GM23338 (cell line): ENCODE measurements around the gene CENPP. TPM values are rescaled to one million over a fixed set of nuclear protein-coding genes. Genes with fewer than 3 reads are reported as not detected.

ENCODE experiments used
- ATAC-seq: fragments of 200-7000 bp; cut with Tn5 transposase; 3 replicates; pipeline ENCODE4 v1.9.1; 2020
- DNase-seq: peaks from one replicate; pipeline ENCODE4 v3.0.0-alpha.2; 2015; ENCODE audit warnings: low spot score
- H2AFZ ChIP-seq: fragments of 200-600 bp; sonication (generic); 2 replicates; pipeline ENCODE4 v1.8.0; 2016; ENCODE audit warnings: antibody characterized with exemption, mild to moderate bottlenecking, moderate library complexity
- H3F3A ChIP-seq: fragments of 200-600 bp; sonication (generic); replicated peaks from 2 replicates; pipeline ENCODE4 v1.8.0; 2017; ENCODE audit warnings: antibody characterized with exemption, mixed run types, low read depth
- H3K27ac ChIP-seq: fragments of 200-600 bp; sonication (generic); 2 replicates; pipeline ENCODE4 v1.6.1; 2016; ENCODE audit warnings: low read depth
- H3K27me3 ChIP-seq: fragments of 200-600 bp; sonication (generic); 2 replicates; pipeline ENCODE4 v1.8.0; 2016; ENCODE audit warnings: mild to moderate bottlenecking, mixed run types, moderate library complexity; ENCODE audit not compliant: insufficient read depth
- H3K36me3 ChIP-seq: fragments of 200-600 bp; sonication (generic); 2 replicates; pipeline ENCODE4 v1.8.0; 2016; ENCODE audit warnings: mild to moderate bottlenecking; ENCODE audit not compliant: insufficient read depth
- H3K4me1 ChIP-seq: fragments of 200-600 bp; sonication (generic); 2 replicates; pipeline ENCODE4 v1.8.0; 2016; ENCODE audit warnings: mild to moderate bottlenecking, moderate library complexity; ENCODE audit not compliant: insufficient read depth
- H3K4me2 ChIP-seq: fragments of 200-600 bp; sonication (generic); 2 replicates; pipeline ENCODE4 v1.7.1; 2017; ENCODE audit warnings: mixed run types
- H3K4me3 ChIP-seq: fragments of 200-600 bp; sonication (generic); 2 replicates; pipeline ENCODE4 v1.6.1; 2016; ENCODE audit warnings: mixed run types
- H3K79me2 ChIP-seq: fragments of 200-600 bp; sonication (generic); replicated peaks from 2 replicates; pipeline ENCODE4 v1.8.0; 2017; ENCODE audit warnings: mild to moderate bottlenecking; ENCODE audit not compliant: insufficient read depth
- H3K9me2 ChIP-seq: fragments of 200-600 bp; sonication (generic); 2 replicates; pipeline ENCODE4 v1.8.0; 2017; ENCODE audit not compliant: insufficient read depth
- H4K20me1 ChIP-seq: fragments of 200-600 bp; sonication (generic); replicated peaks from 2 replicates; pipeline ENCODE4 v1.8.0; 2017; ENCODE audit warnings: mild to moderate bottlenecking; ENCODE audit not compliant: insufficient read depth
- H3K27ac Mint-ChIP-seq: 2 replicates; pipeline ENCODE4 v1.8.0; 2020; ENCODE audit warnings: inconsistent platforms, mild to moderate bottlenecking, moderate library complexity, mixed read lengths
- H3K27me3 Mint-ChIP-seq: 3 replicates; pipeline ENCODE4 v1.8.0; 2022; ENCODE audit warnings: low read depth, mild to moderate bottlenecking, moderate library complexity, mixed read lengths, inconsistent platforms; ENCODE audit not compliant: insufficient read depth, poor library complexity
- H3K36me3 Mint-ChIP-seq: 3 replicates; pipeline ENCODE4 v1.8.0; 2021; ENCODE audit warnings: low read depth, mild to moderate bottlenecking, inconsistent platforms, moderate library complexity, mixed read lengths
- H3K4me1 Mint-ChIP-seq: 3 replicates; pipeline ENCODE4 v1.8.0; 2020; ENCODE audit warnings: mild to moderate bottlenecking, inconsistent platforms, mixed read lengths
- H3K4me3 Mint-ChIP-seq: 3 replicates; pipeline ENCODE4 v1.8.0; 2021; ENCODE audit warnings: moderate library complexity, mild to moderate bottlenecking, inconsistent platforms, mixed read lengths
- H3K9me3 Mint-ChIP-seq: 3 replicates; pipeline ENCODE4 v1.8.0; 2020; ENCODE audit warnings: moderate library complexity, mild to moderate bottlenecking, inconsistent platforms, mixed read lengths
- CREB1 ChIP-seq: fragments of 250-450 bp; sonication (Bioruptor Pico); IDR thresholded peaks from 2 replicates; pipeline ENCODE4 v1.5.0; 2020; ENCODE audit warnings: low read depth, mild to moderate bottlenecking, moderate library complexity
- CTCF ChIP-seq, 2 experiments: fragments of 200-600 bp in 1 of 2; sonication (generic) in 1 of 2; conservative IDR thresholded peaks; 2 replicates each; pipeline versions ENCODE4 v1.5.1 to v1.6.1; 2016 to 2017; ENCODE audit warnings: antibody characterized with exemption in 2 of 2, low read depth in 2 of 2, mild to moderate bottlenecking in 2 of 2, moderate library complexity in 1 of 2
- EZH2 ChIP-seq: fragments of 200-600 bp; sonication (generic); IDR thresholded peaks from one replicate; pipeline ENCODE4 v1.8.0; 2017; ENCODE audit warnings: antibody characterized with exemption, mild to moderate bottlenecking, low read depth; ENCODE audit not compliant: unreplicated experiment
- EZH2phosphoT487 ChIP-seq: fragments of 200-600 bp; sonication (generic); IDR thresholded peaks from one replicate; pipeline ENCODE4 v1.8.1; 2018; ENCODE audit warnings: antibody characterized with exemption; ENCODE audit not compliant: unreplicated experiment
- JUNB ChIP-seq: IDR thresholded peaks from one replicate; pipeline ENCODE4 v1.6.1; 2016; ENCODE audit warnings: antibody characterized with exemption; ENCODE audit not compliant: unreplicated experiment
- NANOG ChIP-seq: IDR thresholded peaks from 2 replicates; pipeline ENCODE4 v1.6.1; 2016; ENCODE audit warnings: antibody characterized with exemption, borderline replicate concordance
- REST ChIP-seq: IDR thresholded peaks from one replicate; pipeline ENCODE4 v1.6.1; 2018; ENCODE audit warnings: antibody characterized with exemption; ENCODE audit not compliant: unreplicated experiment
- STAT1 ChIP-seq: IDR thresholded peaks from one replicate; pipeline ENCODE4 v1.6.1; 2016; ENCODE audit warnings: antibody characterized with exemption; ENCODE audit not compliant: unreplicated experiment
- ZNF114 ChIP-seq: fragments of 250-450 bp; sonication (Bioruptor Pico); IDR thresholded peaks from 2 replicates; pipeline ENCODE4 v1.5.0; 2020; ENCODE audit warnings: mild to moderate bottlenecking, moderate library complexity
- ZNF331 ChIP-seq: fragments of 250-450 bp; sonication (Bioruptor Pico); IDR thresholded peaks from 2 replicates; pipeline ENCODE4 v1.5.0; 2020; ENCODE audit warnings: low read depth, mild to moderate bottlenecking, moderate library complexity
- polyA plus RNA-seq: library from polyadenylated mRNA; unstranded; fragments of >200 nt; fragmentation: Nextera tagmentation; extraction: Ambion mirVana; gene quantifications from 2 replicates; pipeline ENCODE4 v1.2.1, GENCODE V29; 2016
- total RNA-seq: library from RNA; depleted of rRNA; stranded (reverse); fragments of >200 nt; shearing (Covaris generic); gene quantifications from 2 replicates; pipeline ENCODE4 v1.2.3, GENCODE V29; 2014

Gene CENPP
- total and polyA plus RNA-seq, 2 experiments from 2014 or later = 11.0 to 12.6 TPM

GRCh38 chr9:92563116-92564100 lies 237.7 kb downstream of the CENPP start (continued):
- TF ChIP-seq CTCF (conservative IDR thresholded peaks at IDR 0.05; ENCODE audit: low read depth in 2 of 2) = no peak
- no peak for TF ChIP-seq ZNF114 (CRISPR knock-in tag)
- TF ChIP-seq EZH2 = no peak
- TF ChIP-seq JUNB = no peak
- TF ChIP-seq NANOG = no peak
- TF ChIP-seq ZNF331 (CRISPR knock-in tag) = no peak

GRCh38 chr9:92564504-92564903 lies 238.8 kb downstream of the CENPP start:
- Histone ChIP-seq H3K27ac (no peak overlapping the region), H3F3A (no peaks in the 10 kb centered on the region), H3K36me3 (no peaks in the 10 kb centered on the region), H3K27me3 (no peaks in the 10 kb centered on the region), H3K4me2 (no peak overlapping the region), H3K9me2 (no peaks in the 10 kb centered on the region), H3K4me3 (no peak overlapping the region), H3K79me2 (no peaks in the 10 kb centered on the region), H4K20me1 (no peaks in the 10 kb centered on the region), H2AFZ (no peak overlapping the region), H3K4me1 (no peaks in the 10 kb centered on the region)
- Mint-ChIP-seq H3K9me3 (peaks cover 2% of the 10 kb centered on the region; the same call in 1 of the 3 replicates), H3K4me1 (peaks cover 7% of the 10 kb centered on the region; the same call in 2 of the 3 replicates), H3K4me3 (no peak overlapping the region), H3K27ac (no peak overlapping the region), H3K27me3 (no peaks in the 10 kb centered on the region), H3K36me3 (no peaks in the 10 kb centered on the region)
- TF ChIP-seq EZH2 (no peak), STAT1 (no peak), EZH2phosphoT487 (no peak), NANOG (no peak), CREB1 (CRISPR knock-in tag) (no peak), REST (no peak)
- ATAC-seq = no peak
- DNase-seq = no peak
